Esophagus muscularis mucosa (tissue), 4 donors: ENCODE data around the gene MAP1S. TPM values are rescaled to one million over a fixed set of nuclear protein-coding genes. Genes with fewer than 3 reads are reported as not detected.

ENCODE experiments used
- DNase-seq: peaks from one replicate; pipeline ENCODE4 v3.0.0-alpha.2; 2017; ENCODE audit errors: extremely low spot score
- H3K27ac ChIP-seq, 4 donors: fragments of 200-600 bp; sonication (generic); replicated peaks in 1 of 4; 1 replicate in 3 of 4; 2 replicates in 1 of 4; pipeline ENCODE4 v1.5.1; 2016 to 2019; ENCODE audit warnings: mild to moderate bottlenecking in 1 of 4
- H3K27me3 ChIP-seq, 4 donors: fragments of 200-600 bp; sonication (generic); one replicate each; pipeline versions ENCODE4 v1.5.1 to v1.6.0; 2016 to 2019
- H3K36me3 ChIP-seq, 4 donors: fragments of 200-600 bp; sonication (generic); one replicate each; pipeline ENCODE4 v1.5.1; 2016 to 2019
- H3K4me1 ChIP-seq, 4 donors: fragments of 200-600 bp; sonication (generic); one replicate each; pipeline ENCODE4 v1.5.1; 2016 to 2019
- H3K4me3 ChIP-seq, 4 donors: fragments of 200-600 bp; sonication (generic); 1 replicate in 2 of 4; 2 replicates in 2 of 4; pipeline ENCODE4 v1.5.1; 2016 to 2019; ENCODE audit warnings: mild to moderate bottlenecking in 4 of 4, moderate library complexity in 1 of 4
- H3K9me3 ChIP-seq, 4 donors: fragments of 200-600 bp; sonication (generic); 1 replicate in 3 of 4; 2 replicates in 1 of 4; pipeline ENCODE4 v1.5.1; 2016 to 2019
- EP300 ChIP-seq: sonication (generic); formaldehyde crosslinking; IDR thresholded peaks from one replicate; pipeline ENCODE4 v1.6.1; 2017; ENCODE audit warnings: antibody characterized with exemption
- POLR2A ChIP-seq: fragments of 450-650 bp; IDR thresholded peaks from one replicate; pipeline ENCODE4 v1.6.1; 2017; ENCODE audit warnings: antibody characterized with exemption, moderate library complexity, mild to moderate bottlenecking, low read depth
- POLR2AphosphoS5 ChIP-seq, 2 donors: sonication (generic); formaldehyde crosslinking; IDR thresholded peaks; one replicate each; pipeline ENCODE4 v1.6.1; 2017; ENCODE audit warnings: antibody characterized with exemption in 2 of 2
- WGBS: methylation state at CpG from one replicate; pipeline ENCODE4 v1.1.5; 2018; 5-methylcytosine and 5-hydroxymethylcytosine counted together
- intact Hi-C: fragments of 100-400 bp; cut with DNase I; formaldehyde crosslinking; loops from one replicate; pipeline ENCODE4 v1.15.1; 2023
- total RNA-seq, 4 donors: library from RNA; depleted of rRNA; stranded (reverse); fragments of >200 nt; gene quantifications; one replicate each; pipeline versions ENCODE4 v1.1.0 to v1.2.1, GENCODE V29; 2016
- TF ChIP-seq, protein P1 (sequence below), 3 experiments: fragments of 200-600 bp in 2 of 3; fragments of 450-650 bp in 1 of 3; sonication (generic) in 2 of 3; IDR thresholded peaks; one replicate each; pipeline ENCODE4 v1.5.1; 2017 to 2019; ENCODE audit warnings: antibody characterized with exemption in 3 of 3, mild to moderate bottlenecking in 2 of 3, moderate library complexity in 1 of 3

Gene MAP1S, protein sequence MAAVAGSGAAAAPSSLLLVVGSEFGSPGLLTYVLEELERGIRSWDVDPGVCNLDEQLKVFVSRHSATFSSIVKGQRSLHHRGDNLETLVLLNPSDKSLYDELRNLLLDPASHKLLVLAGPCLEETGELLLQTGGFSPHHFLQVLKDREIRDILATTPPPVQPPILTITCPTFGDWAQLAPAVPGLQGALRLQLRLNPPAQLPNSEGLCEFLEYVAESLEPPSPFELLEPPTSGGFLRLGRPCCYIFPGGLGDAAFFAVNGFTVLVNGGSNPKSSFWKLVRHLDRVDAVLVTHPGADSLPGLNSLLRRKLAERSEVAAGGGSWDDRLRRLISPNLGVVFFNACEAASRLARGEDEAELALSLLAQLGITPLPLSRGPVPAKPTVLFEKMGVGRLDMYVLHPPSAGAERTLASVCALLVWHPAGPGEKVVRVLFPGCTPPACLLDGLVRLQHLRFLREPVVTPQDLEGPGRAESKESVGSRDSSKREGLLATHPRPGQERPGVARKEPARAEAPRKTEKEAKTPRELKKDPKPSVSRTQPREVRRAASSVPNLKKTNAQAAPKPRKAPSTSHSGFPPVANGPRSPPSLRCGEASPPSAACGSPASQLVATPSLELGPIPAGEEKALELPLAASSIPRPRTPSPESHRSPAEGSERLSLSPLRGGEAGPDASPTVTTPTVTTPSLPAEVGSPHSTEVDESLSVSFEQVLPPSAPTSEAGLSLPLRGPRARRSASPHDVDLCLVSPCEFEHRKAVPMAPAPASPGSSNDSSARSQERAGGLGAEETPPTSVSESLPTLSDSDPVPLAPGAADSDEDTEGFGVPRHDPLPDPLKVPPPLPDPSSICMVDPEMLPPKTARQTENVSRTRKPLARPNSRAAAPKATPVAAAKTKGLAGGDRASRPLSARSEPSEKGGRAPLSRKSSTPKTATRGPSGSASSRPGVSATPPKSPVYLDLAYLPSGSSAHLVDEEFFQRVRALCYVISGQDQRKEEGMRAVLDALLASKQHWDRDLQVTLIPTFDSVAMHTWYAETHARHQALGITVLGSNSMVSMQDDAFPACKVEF
- total RNA-seq = 10 to 100 TPM; 24.1 to 50.9 (median 35.9) TPM

DNA sequence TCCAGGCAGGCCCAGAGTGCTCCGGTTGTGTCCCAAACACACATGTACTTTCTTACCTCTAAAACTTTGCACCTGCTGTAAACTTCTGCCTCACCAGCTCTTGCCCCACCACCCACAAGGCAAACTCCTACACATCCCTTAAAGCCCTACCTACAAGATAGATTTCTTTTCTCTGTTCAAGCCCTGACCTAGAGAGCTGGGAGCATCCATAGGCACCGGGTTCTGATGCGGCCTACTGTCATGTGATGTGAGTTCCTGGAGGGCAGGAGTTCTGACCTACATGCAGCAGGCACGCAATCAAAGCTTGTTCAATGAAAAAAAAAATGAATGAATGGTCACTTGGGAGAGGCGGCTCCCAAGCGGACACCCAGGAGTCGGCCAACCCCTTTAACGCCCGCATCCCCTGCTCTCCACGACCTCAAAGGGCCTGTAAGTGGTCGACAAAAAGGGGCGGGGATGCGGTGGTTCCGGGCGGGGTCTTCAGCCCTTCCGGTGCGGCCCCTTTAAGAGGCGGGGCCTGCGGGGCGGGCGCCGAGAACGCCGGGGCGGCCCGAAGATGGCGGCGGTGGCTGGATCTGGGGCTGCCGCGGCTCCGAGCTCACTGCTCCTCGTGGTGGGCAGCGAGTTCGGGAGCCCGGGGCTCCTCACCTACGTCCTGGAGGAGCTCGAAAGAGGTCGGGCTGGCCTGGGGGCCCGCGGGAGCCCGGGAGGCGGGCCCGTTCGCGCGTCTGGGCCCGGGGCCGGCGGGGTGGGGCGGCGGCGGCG, at the start of gene MAP1S:
Gene MAP1S, plus strand, starts transcription at position 534 of the 765 bp plus-strand sequence. Its CDS starts 23 bp downstream, at position 557.
- H3K4me1 ChIP-seq = peaks cover 49 to 67% (median 61%) of the 10 kb centered on the region in 4 donors
- 3% methylated on average over 30 of the region's 53 CpGs for WGBS
- intact Hi-C loops = no loop called here

DNA sequence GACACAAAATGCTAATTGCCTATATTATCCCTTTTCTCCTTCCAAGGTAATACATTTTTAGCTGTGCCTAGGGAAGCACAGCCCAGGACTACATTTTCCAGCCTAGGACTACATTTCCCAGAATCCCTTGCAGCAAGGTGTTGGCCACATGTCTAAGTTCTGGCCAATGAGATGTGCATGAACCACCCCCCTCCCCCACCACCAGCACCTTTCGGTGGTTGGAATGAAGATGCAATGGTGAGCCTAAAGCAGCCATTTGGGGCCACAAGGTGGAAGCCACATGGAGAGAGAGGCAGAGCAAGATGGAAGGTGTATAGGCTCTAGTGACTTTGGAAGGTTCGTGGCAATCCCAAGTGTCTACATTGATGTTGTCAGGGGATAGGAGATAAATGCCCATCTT, 47.4 kb upstream of the MAP1S start:
- 86% methylated on average over 1 of the region's 2 CpGs for WGBS
- no peak for DNase-seq
- TF ChIP-seq EP300 (no peak), POLR2A (no peak), POLR2AphosphoS5 (IDR thresholded peaks at IDR 0.05) (no peak)
- TF ChIP-seq, protein P1, sequence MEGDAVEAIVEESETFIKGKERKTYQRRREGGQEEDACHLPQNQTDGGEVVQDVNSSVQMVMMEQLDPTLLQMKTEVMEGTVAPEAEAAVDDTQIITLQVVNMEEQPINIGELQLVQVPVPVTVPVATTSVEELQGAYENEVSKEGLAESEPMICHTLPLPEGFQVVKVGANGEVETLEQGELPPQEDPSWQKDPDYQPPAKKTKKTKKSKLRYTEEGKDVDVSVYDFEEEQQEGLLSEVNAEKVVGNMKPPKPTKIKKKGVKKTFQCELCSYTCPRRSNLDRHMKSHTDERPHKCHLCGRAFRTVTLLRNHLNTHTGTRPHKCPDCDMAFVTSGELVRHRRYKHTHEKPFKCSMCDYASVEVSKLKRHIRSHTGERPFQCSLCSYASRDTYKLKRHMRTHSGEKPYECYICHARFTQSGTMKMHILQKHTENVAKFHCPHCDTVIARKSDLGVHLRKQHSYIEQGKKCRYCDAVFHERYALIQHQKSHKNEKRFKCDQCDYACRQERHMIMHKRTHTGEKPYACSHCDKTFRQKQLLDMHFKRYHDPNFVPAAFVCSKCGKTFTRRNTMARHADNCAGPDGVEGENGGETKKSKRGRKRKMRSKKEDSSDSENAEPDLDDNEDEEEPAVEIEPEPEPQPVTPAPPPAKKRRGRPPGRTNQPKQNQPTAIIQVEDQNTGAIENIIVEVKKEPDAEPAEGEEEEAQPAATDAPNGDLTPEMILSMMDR (IDR thresholded peaks at IDR 0.05) = no peak
- Histone ChIP-seq H3K27me3 (peaks cover 0 to 46% (median 1%) of the 10 kb centered on the region in 4 donors), H3K4me3 (no peak overlapping the region), H3K36me3 (no peaks in the 10 kb centered on the region), H3K9me3 (no peaks in the 10 kb centered on the region), H3K27ac (no peak overlapping the region), H3K4me1 (no peaks in the 10 kb centered on the region)
- intact Hi-C loops = no loop called here

More for the DNA sequence above, at the start of gene MAP1S:
- H3K27me3 ChIP-seq = no peaks in the 10 kb centered on the region
- H3K36me3 ChIP-seq = peaks cover 2 to 15% (median 11%) of the 10 kb centered on the region in 4 donors
- H3K9me3 ChIP-seq = no peaks in the 10 kb centered on the region
- no peak for DNase-seq
- peak within 1 kb of the TSS; percentile 83 to 97 (median 88) for H3K4me3 ChIP-seq
- TF ChIP-seq EP300 (no peak), POLR2AphosphoS5 (IDR thresholded peaks at IDR 0.05) (peak; percentile 77 to 86), POLR2A (peak; percentile 60)
- TF ChIP-seq, protein P1 (IDR thresholded peaks at IDR 0.05) = no peak
- H3K27ac ChIP-seq = peak within 1 kb of the TSS; percentile 72 to 75 (median 73)

- Histone ChIP-seq H3K4me1 (no peaks in the 10 kb centered on the region), H3K36me3 (no peaks in the 10 kb centered on the region), H3K27me3 (peaks cover 0 to 67% (median 2%) of the 10 kb centered on the region in 4 donors), H3K9me3 (no peaks in the 10 kb centered on the region), H3K4me3 (no peak overlapping the region), H3K27ac (no peak overlapping the region)
- intact Hi-C loops = no loop called here
- TF ChIP-seq, protein P1 (IDR thresholded peaks at IDR 0.05) = no peak
- TF ChIP-seq POLR2AphosphoS5 (IDR thresholded peaks at IDR 0.05) (no peak), POLR2A (no peak)
- WGBS = 68% methylated on average over 19 of the region's 19 CpGs
- DNase-seq = no peak
Observed at GRCh38 chr19:17673937-17674799, 45.1 kb upstream of the MAP1S start.
